Measurements from ENCODE around the gene PRM3. TPM values are rescaled to one million over a fixed set of nuclear protein-coding genes. Genes with fewer than 3 reads are reported as not detected.

PRM3 gene
- total and polyA plus RNA-seq, 2 of the 8 experiments (the other 6 are each of a cell fraction or from before 2014, with no cell fraction given), result not detected

DNA sequence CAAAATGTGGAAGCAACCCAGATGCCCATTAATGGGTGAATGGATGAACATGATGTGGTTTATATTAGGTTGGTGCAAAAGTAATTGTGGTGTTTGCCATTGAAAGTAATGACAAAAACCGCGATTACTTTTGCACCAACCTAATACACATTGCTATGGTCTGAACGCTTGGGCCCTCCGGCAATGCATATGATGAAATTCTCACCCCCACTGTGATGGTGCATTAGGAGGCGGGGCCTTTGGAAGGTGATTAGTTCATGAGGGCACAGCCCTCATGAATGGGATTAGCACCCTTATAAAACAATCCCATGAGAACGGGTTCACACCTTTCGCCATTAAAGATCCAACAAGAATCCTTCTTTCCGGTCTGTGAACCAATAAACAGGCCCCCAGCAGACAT is 33.0 kb upstream of the PRM3 start:
- no peak overlapping the region for H3K23ac ChIP-seq (ENCODE audit: insufficient read length)
- H4K20me1 ChIP-seq (replicated peaks in 1 of 2; ENCODE audit: control insufficient read depth in 1 of 2, insufficient read depth in 2 of 2, low read length in 2 of 2), result no peaks in the 10 kb centered on the region
- peaks cover 0 to 12% (median 3%) of the 10 kb centered on the region in 4 experiments; a peak in 4 of 7 replicates for H3K4me1 ChIP-seq (replicated peaks in 1 of 4; ENCODE audit: control insufficient read depth in 3 of 4, insufficient read depth in 4 of 4, low read length in 3 of 4)
- no peak overlapping the region for H4K91ac ChIP-seq (replicated peaks; ENCODE audit: insufficient read length, low read length)
- WGBS, 2 experiments (ENCODE audit: extremely low coverage in 1 of 2, insufficient coverage in 1 of 2, insufficient read length in 1 of 2, insufficient replicate concordance in 2 of 2, low coverage in 1 of 2, low lambda C conversion rate in 2 of 2, missing lambda C conversion rate in 1 of 2), result 96% methylated on average over 8 of the region's 8 CpGs; no CpG with 5 or more reads in 1 of the 2 experiments
- ChIA-PET POLR2A (ENCODE audit: partially characterized antibody) (interaction anchor here (0.7 kb wide), 1 partner anchor 10 kb away, joined by 3 read pairs; no protein-coding TSS in a partner anchor), CTCF (ENCODE audit: partially characterized antibody) (no interaction called here)
- H2BK15ac ChIP-seq (ENCODE audit: low read length), result no peak overlapping the region
- H2BK12ac ChIP-seq (ENCODE audit: low read depth, low read length), result peak overlapping the region; percentile 52; the same call in 1 of the 2 replicates
- H3K14ac ChIP-seq (ENCODE audit: insufficient read length), result no peak overlapping the region
- no peaks in the 10 kb centered on the region for H3K36me3 ChIP-seq (ENCODE audit: control insufficient read depth in 2 of 4, insufficient read depth in 4 of 4, low read length in 3 of 4)
- TF ChIP-seq CHD2 (IDR thresholded peaks at IDR 0.05; ENCODE audit: low read length), result no peak
- no peak for TF ChIP-seq POU5F1 (IDR thresholded peaks at IDR 0.05; ENCODE audit: low read depth, low read length)
- no peak for TF ChIP-seq HDAC6 (IDR thresholded peaks at IDR 0.05; ENCODE audit: low read depth, low read length)
- TF ChIP-seq SP4 (IDR thresholded peaks at IDR 0.05; ENCODE audit: low read length), result no peak
- TF ChIP-seq, protein P1, sequence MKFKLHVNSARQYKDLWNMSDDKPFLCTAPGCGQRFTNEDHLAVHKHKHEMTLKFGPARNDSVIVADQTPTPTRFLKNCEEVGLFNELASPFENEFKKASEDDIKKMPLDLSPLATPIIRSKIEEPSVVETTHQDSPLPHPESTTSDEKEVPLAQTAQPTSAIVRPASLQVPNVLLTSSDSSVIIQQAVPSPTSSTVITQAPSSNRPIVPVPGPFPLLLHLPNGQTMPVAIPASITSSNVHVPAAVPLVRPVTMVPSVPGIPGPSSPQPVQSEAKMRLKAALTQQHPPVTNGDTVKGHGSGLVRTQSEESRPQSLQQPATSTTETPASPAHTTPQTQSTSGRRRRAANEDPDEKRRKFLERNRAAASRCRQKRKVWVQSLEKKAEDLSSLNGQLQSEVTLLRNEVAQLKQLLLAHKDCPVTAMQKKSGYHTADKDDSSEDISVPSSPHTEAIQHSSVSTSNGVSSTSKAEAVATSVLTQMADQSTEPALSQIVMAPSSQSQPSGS (IDR thresholded peaks at IDR 0.05; ENCODE audit: low read length), result no peak
- no peak for TF ChIP-seq FOSL1 (IDR thresholded peaks at IDR 0.05; ENCODE audit: insufficient read depth, low read depth, low read length)
- TF ChIP-seq SP1 (IDR thresholded peaks at IDR 0.05; ENCODE audit: low read depth, low read length), result no peak
- no peak for TF ChIP-seq CBX5 (IDR thresholded peaks at IDR 0.05; ENCODE audit: low read depth, low read length)
- FAIRE-seq (no peak), DNase-seq (ENCODE audit: low read depth in 1 of 2, low spot score in 2 of 2) (no peak)
- H4K5ac ChIP-seq (ENCODE audit: insufficient read length, low read depth, low read length), result no peak overlapping the region
- H3K4me2 ChIP-seq (ENCODE audit: insufficient read depth in 1 of 2, low read depth in 2 of 2, low read length in 2 of 2), result no peak overlapping the region
- H2AFZ ChIP-seq (ENCODE audit: low read length), result no peak overlapping the region
- H3K18ac ChIP-seq (ENCODE audit: extremely low read depth, low read length), result no peak overlapping the region
- H3K9ac ChIP-seq (replicated peaks in 1 of 4; ENCODE audit: extremely low read depth in 1 of 4, low read depth in 3 of 4, low read length in 3 of 4), result no peak overlapping the region
- no peak overlapping the region for H3K27ac ChIP-seq (ENCODE audit: low read depth, low read length)
- H3K4ac ChIP-seq (replicated peaks; ENCODE audit: insufficient read length, low read depth, low read length), result no peak overlapping the region
- H2BK20ac ChIP-seq (ENCODE audit: low read length), result no peak overlapping the region; the same call in 1 of the 2 replicates
- no peak overlapping the region for H3K56ac ChIP-seq (replicated peaks; ENCODE audit: insufficient read length, low read depth, low read length)
- no peak overlapping the region for H3K4me3 ChIP-seq (ENCODE audit: extremely low read depth in 1 of 4, insufficient read depth in 2 of 4, low read depth in 3 of 4, low read length in 4 of 4)
- H2BK120ac ChIP-seq (replicated peaks; ENCODE audit: low read depth, low read length), result no peak overlapping the region
- no peak overlapping the region for H2AK5ac ChIP-seq (ENCODE audit: low read depth, low read length)
- H2BK5ac ChIP-seq (ENCODE audit: low read depth, low read length), result no peak overlapping the region
- no peaks in the 10 kb centered on the region for H3K23me2 ChIP-seq (ENCODE audit: low read depth, low read length)
- no peak overlapping the region for H4K8ac ChIP-seq (ENCODE audit: extremely low read depth, insufficient read depth, low read length)
- H3K9me3 ChIP-seq (ENCODE audit: insufficient read depth in 2 of 2, low read depth in 1 of 2, low read length in 1 of 2), result no peaks in the 10 kb centered on the region
- H3K79me1 ChIP-seq (ENCODE audit: low read depth, low read length), result no peaks in the 10 kb centered on the region
- no peaks in the 10 kb centered on the region for H3K79me2 ChIP-seq (ENCODE audit: control insufficient read depth in 1 of 2, insufficient read depth in 2 of 2, low read length in 2 of 2)
- H3K27me3 ChIP-seq (replicated peaks in 1 of 4; ENCODE audit: control insufficient read depth in 3 of 4, extremely low read depth in 1 of 4, insufficient read depth in 3 of 4, low read length in 3 of 4), result no peaks in the 10 kb centered on the region
